Stimulated activated naive CD4-positive, alpha-beta T cell treated with Interleukin-2 at 50 U/mL for 16 hours (primary cell): Measurements from ENCODE around the gene SMC6.

ENCODE experiments used
- DNase-seq: peaks from one replicate; lab custom pipeline; 2025; lab: John Stamatoyannopoulos, UW

SMC6 gene

DNA sequence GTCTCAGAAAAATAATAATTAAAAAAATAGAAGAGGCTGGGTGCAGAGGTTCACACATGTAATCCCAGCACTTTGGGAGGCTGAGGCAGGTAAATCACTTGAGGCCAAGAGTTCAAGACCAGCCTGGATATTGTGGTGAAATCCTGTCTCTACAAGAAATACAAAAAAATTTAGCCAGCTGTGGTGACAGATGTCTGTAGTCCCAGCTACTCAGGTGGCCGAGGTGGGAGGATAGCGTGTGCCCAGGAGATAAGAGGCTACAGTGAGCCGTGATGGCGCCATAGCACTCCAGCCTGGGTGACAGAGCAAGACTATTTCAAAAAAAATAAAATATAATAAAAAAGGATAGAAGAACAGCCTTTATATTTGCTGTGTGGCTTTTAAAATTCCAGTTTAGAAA lies 35.9 kb downstream of the SMC6 start:
- DNase-seq: no peak

- no peak for DNase-seq
Observed at GRCh38 chr2:17713291-17713690, 40.3 kb downstream of the SMC6 start.

GRCh38 chr2:17710547-17711248 lies 42.9 kb downstream of the SMC6 start:
- DNase-seq: no peak

GRCh38 chr2:17709897-17710296 lies 43.7 kb downstream of the SMC6 start:
- DNase-seq: no peak

DNA sequence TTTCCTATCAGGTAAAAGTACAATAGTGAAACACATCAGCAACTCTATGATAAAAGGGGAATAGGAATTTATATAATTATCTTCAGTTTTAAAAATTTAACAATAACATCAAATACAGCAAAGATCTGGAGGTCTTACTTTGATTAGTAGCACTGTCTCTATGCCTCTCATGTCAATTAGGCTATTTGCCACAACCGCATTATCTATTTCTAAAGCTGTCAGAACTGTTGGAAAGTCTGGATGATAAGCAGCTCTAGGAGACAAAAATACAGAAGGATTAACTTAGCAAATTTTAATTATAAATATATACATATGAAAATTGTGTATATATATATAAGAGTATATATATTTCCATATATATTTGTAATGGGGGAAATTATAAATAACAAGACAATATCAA lies 45.1 kb downstream of the SMC6 start:
- no peak for DNase-seq

DNA sequence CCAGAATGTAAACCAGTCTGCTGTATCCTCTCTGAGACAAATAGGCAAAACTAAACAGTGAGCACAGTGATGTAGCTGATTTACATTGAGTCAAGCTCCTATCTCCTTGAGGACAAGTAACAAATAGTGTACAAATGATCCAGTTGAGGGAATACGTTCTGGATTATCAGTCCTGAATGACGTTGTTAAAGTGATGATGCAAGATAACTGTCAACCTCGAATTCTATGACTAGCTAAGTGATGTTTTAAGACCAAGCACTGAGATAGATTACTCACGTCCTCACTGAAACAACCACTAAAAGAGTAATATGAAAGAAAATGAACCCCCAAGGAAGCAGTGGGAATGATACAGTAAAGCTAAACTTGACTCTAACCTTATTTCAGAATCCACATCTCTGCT lies 46.8 kb downstream of the SMC6 start:
- DNase-seq: no peak

DNA sequence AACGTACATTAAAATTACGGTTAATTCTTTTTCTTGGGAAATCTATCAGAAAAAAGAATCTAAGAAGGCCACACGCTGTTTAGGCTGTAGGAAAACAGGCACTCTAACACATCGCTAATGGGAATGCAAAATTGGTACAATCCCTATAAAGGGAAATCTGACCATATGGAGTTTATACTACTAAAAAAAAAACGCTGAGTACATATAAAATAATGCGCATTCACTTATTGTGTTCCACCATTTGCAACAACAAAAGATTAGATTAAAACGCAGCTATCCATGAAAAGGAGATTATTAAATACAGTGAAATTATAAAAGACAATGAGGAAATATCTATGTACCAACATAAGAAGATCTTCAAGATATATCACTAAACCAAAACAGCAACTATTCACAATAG lies 62.8 kb downstream of the SMC6 start:
- no peak for DNase-seq

DNA sequence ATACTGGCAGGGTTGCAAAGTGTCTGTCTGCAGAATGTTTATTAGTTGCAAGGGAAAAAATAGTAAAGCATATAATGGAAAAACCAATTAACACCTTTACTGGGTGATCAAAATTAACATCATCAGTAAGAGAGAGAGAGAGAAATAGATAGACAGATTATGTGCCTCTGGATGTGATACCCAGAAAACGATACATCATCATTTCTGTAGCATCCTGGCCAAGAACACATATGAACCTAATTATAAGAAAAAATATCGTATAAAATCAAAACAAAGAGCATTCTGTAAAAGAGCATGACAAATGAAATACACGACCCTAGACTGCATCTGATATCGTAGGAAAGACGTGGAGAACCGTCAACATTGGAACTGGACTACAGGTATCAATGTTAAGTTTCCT lies 64.6 kb downstream of the SMC6 start:
- DNase-seq: no peak

DNA sequence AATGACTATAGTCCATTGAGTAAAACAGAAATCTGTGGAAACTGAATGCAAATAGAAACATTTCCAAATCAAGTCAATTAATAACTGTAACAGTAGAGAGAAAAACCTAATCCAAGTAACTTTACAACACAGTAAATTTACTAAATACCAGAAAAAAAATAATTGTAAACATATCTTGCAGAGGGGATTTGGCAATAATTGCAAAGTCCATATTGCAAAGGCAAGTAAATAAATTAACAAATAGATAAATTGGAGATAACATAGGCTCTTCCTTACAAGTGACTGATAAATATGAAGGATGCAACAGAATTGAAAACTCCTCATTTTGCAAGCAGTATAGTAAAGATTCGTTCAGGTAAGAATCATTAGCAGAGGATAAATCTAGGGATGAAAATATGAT lies 65.0 kb downstream of the SMC6 start:
- DNase-seq: no peak

- DNase-seq: no peak
Observed at GRCh38 chr2:17683981-17684380, 69.6 kb downstream of the SMC6 start.

DNA sequence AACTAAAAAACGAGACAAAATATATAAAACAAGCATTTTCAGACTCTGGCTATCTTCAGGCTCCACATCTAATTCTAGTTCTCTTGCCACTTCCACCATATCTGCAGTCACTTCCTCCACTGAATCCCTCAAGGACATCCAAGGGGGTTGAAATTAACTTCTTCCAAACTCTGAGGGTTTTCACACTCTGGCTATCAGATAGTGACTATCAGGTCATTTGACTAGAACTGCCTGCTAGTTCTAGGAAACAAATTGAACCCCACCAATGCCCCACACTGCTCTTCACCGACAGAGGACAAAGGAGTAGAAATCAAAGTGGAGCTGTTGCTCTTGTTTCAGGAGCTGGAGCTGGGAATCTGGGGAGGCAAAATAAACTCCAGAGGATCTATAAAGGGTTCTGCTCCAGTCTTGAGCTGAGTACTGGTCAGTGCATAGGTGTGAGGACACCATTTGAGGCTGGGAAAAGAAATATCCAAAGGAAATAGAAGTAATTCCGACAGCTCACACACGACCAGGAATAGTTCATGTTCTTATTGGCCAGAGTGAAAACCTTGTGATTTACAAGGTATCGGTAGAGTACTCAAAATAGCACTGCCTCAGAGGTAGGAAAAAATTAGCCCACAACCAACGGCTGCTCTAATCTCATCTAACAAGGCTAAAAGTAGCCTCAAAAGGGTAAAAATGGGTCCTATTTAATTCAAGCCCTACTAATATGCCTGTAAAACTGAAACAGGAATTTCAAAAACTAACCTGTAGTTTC lies 71.3 kb downstream of the SMC6 start:
- DNase-seq: no peak

- DNase-seq: no peak
Observed at GRCh38 chr2:17680119-17680518, 73.5 kb downstream of the SMC6 start.

- no peak for DNase-seq
Observed at GRCh38 chr2:17674817-17675216, 78.8 kb downstream of the SMC6 start.

- DNase-seq: no peak
Observed at GRCh38 chr2:17672583-17673317, 80.9 kb downstream of the SMC6 start.

GRCh38 chr2:17667898-17668297 lies 85.7 kb downstream of the SMC6 start:
- DNase-seq: no peak

GRCh38 chr2:17664534-17664933 lies 89.1 kb downstream of the SMC6 start:
- no peak for DNase-seq

- no peak for DNase-seq
Observed at GRCh38 chr2:17662723-17663122, 90.9 kb downstream of the SMC6 start.

DNA sequence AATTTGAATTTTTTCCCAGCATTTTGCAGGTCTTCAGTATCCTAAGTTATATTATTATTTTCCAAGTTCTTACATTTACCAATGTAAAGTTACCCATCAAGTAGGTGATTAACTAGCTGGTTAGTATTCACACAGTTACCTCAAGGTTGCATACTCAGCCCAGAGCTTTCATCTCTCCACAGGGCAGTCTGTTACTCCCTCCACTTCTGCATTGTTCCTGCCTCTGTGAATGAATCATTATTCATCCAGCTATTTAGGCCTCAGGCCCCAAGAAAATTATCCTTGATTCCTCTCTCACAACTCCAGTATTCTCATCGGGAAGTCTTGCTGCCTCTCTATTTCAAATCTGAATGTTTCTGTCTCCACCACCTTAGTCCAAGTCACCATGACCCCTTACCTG lies 92.2 kb downstream of the SMC6 start:
- DNase-seq: no peak

DNA sequence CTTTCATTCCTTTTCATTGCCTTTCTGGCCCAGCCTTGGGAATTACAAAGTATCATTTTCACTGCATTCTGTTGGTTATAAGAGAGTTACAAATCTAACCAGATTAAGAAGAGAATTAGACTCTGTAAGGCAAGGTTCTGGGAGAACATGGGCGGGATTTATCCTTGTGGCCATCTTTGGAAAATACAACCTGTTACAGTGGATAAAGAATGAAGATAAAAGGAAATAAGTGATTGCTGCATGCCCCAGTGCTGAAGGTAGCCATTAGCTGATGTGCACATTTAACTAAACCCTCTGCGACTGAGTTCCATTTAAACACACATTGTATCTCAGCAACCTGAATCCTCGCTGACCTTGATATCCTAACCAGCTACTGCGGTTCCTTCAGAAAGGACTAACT lies 93.4 kb downstream of the SMC6 start:
- DNase-seq: no peak

DNA sequence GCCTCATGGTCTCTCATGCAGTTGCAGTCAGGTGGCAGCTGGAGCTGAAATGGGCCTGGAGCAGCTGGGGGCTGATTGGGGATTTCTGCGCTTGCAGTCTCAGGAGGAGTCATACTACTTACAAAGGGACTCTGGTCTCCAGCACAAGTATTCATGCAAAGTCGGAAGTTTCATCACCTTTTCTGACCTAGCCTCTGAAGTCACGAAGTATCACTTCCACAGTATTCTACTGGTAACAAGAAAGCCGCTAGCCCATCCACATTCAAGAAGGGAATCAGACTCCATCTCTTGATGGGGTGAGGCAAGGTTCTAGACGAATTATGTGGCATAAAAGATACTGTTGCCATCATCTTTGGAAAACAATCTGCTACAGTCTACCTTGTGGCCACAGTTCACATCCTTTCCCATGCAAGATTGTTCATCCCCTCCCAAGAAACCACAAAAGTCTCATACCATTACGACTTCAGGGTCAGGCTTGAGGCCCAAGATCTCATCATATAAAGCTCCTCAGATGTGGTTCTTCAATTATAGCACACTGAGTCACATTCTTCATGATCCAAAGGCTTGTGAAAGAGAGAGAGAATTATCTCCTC lies 95.3 kb downstream of the SMC6 start:
- DNase-seq: no peak

DNA sequence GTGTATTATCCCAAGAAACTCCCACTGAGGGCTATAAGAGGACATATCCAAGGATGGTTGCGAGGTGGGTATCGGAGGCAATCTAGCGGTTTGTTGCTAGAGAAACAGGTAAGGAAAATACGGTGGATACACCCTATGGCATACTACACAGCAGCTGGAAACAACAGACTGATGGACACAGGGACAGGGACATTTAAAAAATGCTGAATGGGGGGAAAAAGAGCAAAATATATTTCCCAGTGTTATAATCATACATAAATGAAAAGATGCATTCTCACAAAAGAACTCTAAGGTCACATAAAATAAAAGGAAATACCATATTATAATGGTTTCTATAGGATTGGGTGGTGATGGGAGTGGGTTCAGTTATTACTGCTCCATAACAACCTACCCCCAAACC lies 95.9 kb downstream of the SMC6 start:
- DNase-seq: no peak

- DNase-seq: no peak
Observed at GRCh38 chr2:17652681-17653394, 100.8 kb downstream of the SMC6 start.
